Parathyroid adenoma (tissue), 2 donors: ENCODE data around the gene RMC1.

Experiments used
- H2AFZ ChIP-seq: fragments of 300-600 bp; sonication (generic); one replicate; pipeline ENCODE4 v1.7.0; 2017; ENCODE audit warnings: antibody characterized with exemption, mild to moderate bottlenecking
- H3K27ac ChIP-seq: fragments of 300-600 bp; sonication (generic); one replicate; pipeline ENCODE4 v1.7.0; 2017
- H3K27me3 ChIP-seq: fragments of 300-600 bp; sonication (generic); one replicate; pipeline ENCODE4 v1.7.0; 2017; ENCODE audit warnings: low read length; ENCODE audit not compliant: control insufficient read depth, insufficient read depth
- H3K36me3 ChIP-seq: fragments of 300-600 bp; sonication (generic); one replicate; pipeline ENCODE4 v1.7.0; 2017; ENCODE audit warnings: low read length; ENCODE audit not compliant: control insufficient read depth, insufficient read depth
- H3K4me1 ChIP-seq: fragments of 300-600 bp; sonication (generic); one replicate; pipeline ENCODE4 v1.7.0; 2017; ENCODE audit warnings: control low read depth
- H3K4me2 ChIP-seq: fragments of 300-600 bp; sonication (generic); one replicate; pipeline ENCODE4 v1.7.0; 2017; ENCODE audit warnings: low read length
- H3K4me3 ChIP-seq: fragments of 300-600 bp; sonication (generic); one replicate; pipeline ENCODE4 v1.7.0; 2017; ENCODE audit warnings: low read depth, low read length
- H3K79me2 ChIP-seq: fragments of 300-600 bp; sonication (generic); one replicate; pipeline ENCODE4 v1.7.0; 2017; ENCODE audit warnings: control low read depth
- H3K9ac ChIP-seq: fragments of 300-600 bp; sonication (generic); one replicate; pipeline ENCODE4 v1.7.0; 2017; ENCODE audit warnings: mild to moderate bottlenecking
- H3K9me3 ChIP-seq: fragments of 300-600 bp; sonication (generic); one replicate; pipeline ENCODE4 v1.7.0; 2017; ENCODE audit warnings: low read length; ENCODE audit not compliant: control insufficient read depth
- CTCF ChIP-seq: fragments of 300-600 bp; sonication (generic); IDR thresholded peaks from one replicate; pipeline ENCODE4 v1.7.0; 2017; ENCODE audit warnings: antibody characterized with exemption, mild to moderate bottlenecking
- donor health status: primary hyperparathyroidism.

Gene RMC1

GRCh38 chr18:23495723-23496440, 7.4 kb upstream of the RMC1 start:
- no peak overlapping the region for H3K9ac ChIP-seq
- no peak overlapping the region for H2AFZ ChIP-seq
- no peak overlapping the region for H3K4me3 ChIP-seq
- H3K27ac ChIP-seq: no peak overlapping the region
- H3K4me1 ChIP-seq: no peaks in the 10 kb centered on the region
- no peaks in the 10 kb centered on the region for H3K79me2 ChIP-seq
- TF ChIP-seq CTCF: no peak
- no peak overlapping the region for H3K4me2 ChIP-seq
- no peaks in the 10 kb centered on the region for H3K36me3 ChIP-seq
- H3K27me3 ChIP-seq: no peaks in the 10 kb centered on the region
- no peaks in the 10 kb centered on the region for H3K9me3 ChIP-seq

GRCh38 chr18:23498117-23498516, 5.2 kb upstream of the RMC1 start:
- Histone ChIP-seq H3K4me3 (no peak overlapping the region), H2AFZ (no peak overlapping the region), H3K79me2 (no peaks in the 10 kb centered on the region), H3K27ac (no peak overlapping the region), H3K9ac (no peak overlapping the region), H3K4me1 (peaks cover 4% of the 10 kb centered on the region), H3K9me3 (no peaks in the 10 kb centered on the region), H3K4me2 (no peak overlapping the region), H3K36me3 (no peaks in the 10 kb centered on the region), H3K27me3 (no peaks in the 10 kb centered on the region)
- TF ChIP-seq CTCF: no peak

GRCh38 chr18:23498877-23499276, 4.4 kb upstream of the RMC1 start:
- H3K27ac ChIP-seq: no peak overlapping the region
- H3K9ac ChIP-seq: no peak overlapping the region

GRCh38 chr18:23499291-23499781, 4.0 kb upstream of the RMC1 start:
- Histone ChIP-seq H3K9me3 (no peaks in the 10 kb centered on the region), H3K27ac (no peak overlapping the region), H2AFZ (no peak overlapping the region), H3K36me3 (no peaks in the 10 kb centered on the region), H3K4me3 (no peak overlapping the region), H3K4me1 (peaks cover 4% of the 10 kb centered on the region), H3K27me3 (no peaks in the 10 kb centered on the region), H3K9ac (no peak overlapping the region), H3K4me2 (no peak overlapping the region), H3K79me2 (peaks cover 3% of the 10 kb centered on the region)
- no peak for TF ChIP-seq CTCF

More at GRCh38 chr18:23498877-23499276, 4.4 kb upstream of the RMC1 start:
- no peaks in the 10 kb centered on the region for H3K9me3 ChIP-seq
- peaks cover 4% of the 10 kb centered on the region for H3K4me1 ChIP-seq
- peaks cover 3% of the 10 kb centered on the region for H3K79me2 ChIP-seq
- no peaks in the 10 kb centered on the region for H3K36me3 ChIP-seq
- no peaks in the 10 kb centered on the region for H3K27me3 ChIP-seq
- peak; percentile 73 for TF ChIP-seq CTCF
- H3K4me3 ChIP-seq: no peak overlapping the region
- no peak overlapping the region for H3K4me2 ChIP-seq
- H2AFZ ChIP-seq: peak overlapping the region; percentile 10

- no peak for TF ChIP-seq CTCF
- H3K27ac ChIP-seq: no peak overlapping the region
- H3K4me1 ChIP-seq: peaks cover 4% of the 10 kb centered on the region
- no peaks in the 10 kb centered on the region for H3K27me3 ChIP-seq
- H3K4me2 ChIP-seq: no peak overlapping the region
- peaks cover 6% of the 10 kb centered on the region for H3K79me2 ChIP-seq
- H2AFZ ChIP-seq: no peak overlapping the region
- no peak overlapping the region for H3K9ac ChIP-seq
- no peaks in the 10 kb centered on the region for H3K36me3 ChIP-seq
- H3K4me3 ChIP-seq: no peak overlapping the region
- H3K9me3 ChIP-seq: no peaks in the 10 kb centered on the region
Measured at GRCh38 chr18:23501626-23502025, 1.7 kb upstream of the RMC1 start.
